Ovary (tissue), 3 donors: ENCODE results near the gene CCT2.

ENCODE experiments used
- POLR2A ChIP-seq: fragments of 450-650 bp; IDR thresholded peaks from one replicate; pipeline ENCODE4 v1.6.1; 2017; ENCODE audit warnings: antibody characterized with exemption, mild to moderate bottlenecking, moderate library complexity
- TF ChIP-seq, protein P1 (sequence below), 3 donors: fragments of 450-650 bp in 2 of 3; fragments of 200-600 bp in 1 of 3; IDR thresholded peaks; one replicate each; pipeline versions ENCODE4 v1.5.1 to v1.8.0; 2016 to 2022; ENCODE audit warnings: antibody characterized with exemption in 3 of 3, mild to moderate bottlenecking in 1 of 3
- donor health status: DM: no; HTN: no; CAD: no.

DNA sequence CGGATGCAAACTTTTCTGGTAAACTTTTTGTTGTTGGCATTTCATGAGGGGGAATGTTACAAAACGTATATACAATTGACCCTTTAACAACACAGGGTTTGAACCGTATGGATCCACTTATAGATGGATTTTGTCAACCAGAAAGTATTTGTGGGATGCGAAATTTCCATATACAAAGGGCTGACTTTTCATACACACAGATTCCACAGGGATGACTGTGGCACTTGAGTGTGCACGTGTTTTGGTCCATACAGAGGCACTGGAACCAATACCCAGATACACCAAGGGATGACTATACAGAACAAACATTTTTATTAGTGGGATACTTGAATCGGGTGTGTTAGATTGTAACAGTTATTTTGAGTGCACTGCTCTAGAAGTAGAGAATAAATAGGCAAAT, 29.8 kb upstream of the CCT2 start:
- TF ChIP-seq, protein P1, sequence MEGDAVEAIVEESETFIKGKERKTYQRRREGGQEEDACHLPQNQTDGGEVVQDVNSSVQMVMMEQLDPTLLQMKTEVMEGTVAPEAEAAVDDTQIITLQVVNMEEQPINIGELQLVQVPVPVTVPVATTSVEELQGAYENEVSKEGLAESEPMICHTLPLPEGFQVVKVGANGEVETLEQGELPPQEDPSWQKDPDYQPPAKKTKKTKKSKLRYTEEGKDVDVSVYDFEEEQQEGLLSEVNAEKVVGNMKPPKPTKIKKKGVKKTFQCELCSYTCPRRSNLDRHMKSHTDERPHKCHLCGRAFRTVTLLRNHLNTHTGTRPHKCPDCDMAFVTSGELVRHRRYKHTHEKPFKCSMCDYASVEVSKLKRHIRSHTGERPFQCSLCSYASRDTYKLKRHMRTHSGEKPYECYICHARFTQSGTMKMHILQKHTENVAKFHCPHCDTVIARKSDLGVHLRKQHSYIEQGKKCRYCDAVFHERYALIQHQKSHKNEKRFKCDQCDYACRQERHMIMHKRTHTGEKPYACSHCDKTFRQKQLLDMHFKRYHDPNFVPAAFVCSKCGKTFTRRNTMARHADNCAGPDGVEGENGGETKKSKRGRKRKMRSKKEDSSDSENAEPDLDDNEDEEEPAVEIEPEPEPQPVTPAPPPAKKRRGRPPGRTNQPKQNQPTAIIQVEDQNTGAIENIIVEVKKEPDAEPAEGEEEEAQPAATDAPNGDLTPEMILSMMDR (IDR thresholded peaks at IDR 0.05) = no peak
- no peak for TF ChIP-seq POLR2A
